NCI-H345 (cell line): ENCODE results near the gene TEX12.
"Not testable (repeated sequence)": the region's sequence is repeated elsewhere in the genome, so short reads cannot be mapped to it uniquely, and the experiment has no call there.

Experiments used
- DNase-seq: peaks from one replicate; lab custom pipeline; 2025; lab: John Stamatoyannopoulos, UW

Gene TEX12

DNA sequence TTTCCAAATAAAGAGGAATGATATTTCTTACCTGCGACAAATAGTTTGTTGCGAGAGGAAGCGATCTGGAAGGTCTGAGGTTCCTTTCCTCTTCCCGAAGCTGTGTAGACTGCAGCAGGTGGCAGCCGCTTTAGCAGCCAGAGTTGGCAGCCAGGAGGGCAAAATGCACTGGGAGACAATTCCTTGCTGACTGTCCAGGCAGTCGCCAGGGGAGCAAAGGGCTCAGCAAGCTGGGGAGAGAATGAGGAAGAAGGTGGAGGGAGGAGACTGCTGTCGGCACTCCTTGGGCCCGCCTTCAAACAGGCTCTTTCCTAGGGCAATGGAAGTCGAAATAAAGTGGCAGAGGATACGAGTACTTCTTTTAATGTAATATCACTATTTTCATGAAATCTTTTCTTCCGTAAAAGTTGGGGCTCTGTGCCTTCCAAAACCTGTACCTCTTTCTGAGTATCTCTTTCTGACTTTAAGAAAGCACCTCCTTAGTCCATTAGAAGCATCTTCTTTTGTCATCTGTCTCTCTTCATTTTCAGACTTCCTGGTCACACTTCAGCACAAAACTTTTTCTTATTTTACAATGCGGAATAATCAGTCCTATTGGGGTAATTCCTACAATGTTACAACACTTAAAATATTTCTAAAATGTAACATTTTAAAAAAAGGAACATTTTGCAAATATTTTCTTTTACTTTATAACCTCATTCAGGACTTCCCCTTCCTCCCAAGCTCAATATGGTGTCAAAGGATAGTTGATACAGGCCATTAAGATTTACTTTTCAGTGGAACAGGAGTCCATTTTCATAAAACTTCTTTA, 3.1 kb upstream of the TEX12 start, which contains the start of gene IL18:
Gene IL18 (minus strand): TSS at position 220 of the 811 bp plus-strand sequence. CDS start 9,041 bp downstream, outside the sequence.
- no peak for DNase-seq

DNA sequence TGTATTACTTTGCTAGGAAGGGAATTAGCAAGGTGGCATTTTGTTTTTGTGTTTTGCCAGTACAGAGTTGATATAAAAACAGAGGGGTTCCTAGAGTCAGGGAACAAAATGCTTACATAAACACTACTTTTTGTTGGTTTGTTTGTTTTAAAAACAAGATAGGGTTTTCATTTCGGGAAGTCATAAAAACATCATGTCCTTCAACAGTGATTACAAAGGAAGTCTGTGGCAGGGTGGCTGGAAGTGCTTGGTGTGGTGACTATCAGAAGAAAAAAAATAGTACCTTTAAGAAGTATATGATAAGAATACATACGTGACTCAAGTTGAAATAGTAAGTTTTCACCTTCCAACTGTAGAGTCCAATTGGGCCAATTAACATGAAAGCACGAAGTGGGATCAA, 2.1 kb upstream of the TEX12 start:
- DNase-seq = no peak

DNA sequence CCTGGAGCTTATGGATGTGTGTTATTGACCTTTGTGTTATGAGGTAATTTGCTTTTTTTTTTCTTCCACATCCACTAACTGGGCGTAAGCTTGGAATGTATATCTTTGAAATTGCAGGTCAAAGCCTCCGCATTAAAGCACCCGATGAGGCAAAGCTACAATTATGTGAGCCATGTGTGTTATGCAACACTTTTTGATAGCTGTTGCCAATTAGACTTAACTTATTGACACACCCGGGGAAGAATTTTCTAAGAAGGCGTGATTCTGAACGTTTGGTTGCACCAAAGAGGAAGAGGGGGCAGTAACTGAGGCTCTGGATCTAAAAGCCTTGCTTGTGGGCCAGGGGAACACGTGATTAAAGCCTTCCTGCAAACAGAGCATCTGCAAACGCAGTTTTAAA, 610 bp upstream of the TEX12 start:
- no peak for DNase-seq

DNA sequence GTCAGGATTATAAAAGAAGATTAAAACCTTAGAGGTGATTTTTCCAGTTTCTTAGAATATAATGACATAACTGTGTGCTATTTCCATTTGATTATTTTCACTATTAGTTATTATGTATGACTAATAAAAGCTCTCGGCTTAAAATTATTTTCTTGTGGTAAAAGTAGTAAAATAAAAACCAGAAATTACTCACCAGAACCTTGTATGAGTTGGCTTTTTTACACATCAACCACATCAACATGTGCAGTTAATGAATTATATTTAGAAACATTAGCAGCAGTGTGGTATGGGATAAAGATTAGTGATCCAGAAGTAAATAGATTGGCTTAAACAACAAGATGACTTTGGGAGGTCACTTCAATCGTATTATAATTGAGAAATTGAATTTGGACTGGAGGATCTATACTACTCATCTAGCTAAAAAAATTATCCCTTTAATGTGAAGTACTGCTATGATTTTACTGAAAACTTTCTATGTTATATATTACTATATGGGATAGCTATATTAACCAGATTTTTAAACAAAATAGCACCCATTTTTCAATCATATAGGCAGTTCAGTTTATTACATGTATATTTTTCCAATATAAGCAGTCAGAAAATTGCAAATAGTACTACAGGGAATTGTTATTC, 5.3 kb downstream of the TEX12 start:
- no peak for DNase-seq

DNA sequence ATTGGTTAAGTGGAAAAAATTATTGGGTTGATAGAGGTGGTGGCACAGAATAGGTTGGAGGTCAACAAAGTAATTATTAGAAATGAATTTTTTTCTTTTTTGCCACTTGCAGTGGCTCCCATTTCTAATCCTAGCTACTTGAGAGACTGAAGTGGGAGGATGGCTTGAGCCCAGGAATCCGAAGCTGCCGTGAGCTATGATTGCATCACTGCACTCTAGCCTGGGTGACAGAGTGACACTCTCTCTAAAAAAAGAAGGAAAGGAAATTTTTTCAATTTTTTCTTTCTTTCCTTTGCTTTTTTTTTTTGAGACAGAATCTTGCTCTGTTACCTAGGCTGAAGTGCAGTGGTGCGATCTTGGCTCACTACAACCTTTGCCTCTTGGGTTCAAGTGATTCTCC, 6.0 kb downstream of the TEX12 start:
- no peak for DNase-seq

DNA sequence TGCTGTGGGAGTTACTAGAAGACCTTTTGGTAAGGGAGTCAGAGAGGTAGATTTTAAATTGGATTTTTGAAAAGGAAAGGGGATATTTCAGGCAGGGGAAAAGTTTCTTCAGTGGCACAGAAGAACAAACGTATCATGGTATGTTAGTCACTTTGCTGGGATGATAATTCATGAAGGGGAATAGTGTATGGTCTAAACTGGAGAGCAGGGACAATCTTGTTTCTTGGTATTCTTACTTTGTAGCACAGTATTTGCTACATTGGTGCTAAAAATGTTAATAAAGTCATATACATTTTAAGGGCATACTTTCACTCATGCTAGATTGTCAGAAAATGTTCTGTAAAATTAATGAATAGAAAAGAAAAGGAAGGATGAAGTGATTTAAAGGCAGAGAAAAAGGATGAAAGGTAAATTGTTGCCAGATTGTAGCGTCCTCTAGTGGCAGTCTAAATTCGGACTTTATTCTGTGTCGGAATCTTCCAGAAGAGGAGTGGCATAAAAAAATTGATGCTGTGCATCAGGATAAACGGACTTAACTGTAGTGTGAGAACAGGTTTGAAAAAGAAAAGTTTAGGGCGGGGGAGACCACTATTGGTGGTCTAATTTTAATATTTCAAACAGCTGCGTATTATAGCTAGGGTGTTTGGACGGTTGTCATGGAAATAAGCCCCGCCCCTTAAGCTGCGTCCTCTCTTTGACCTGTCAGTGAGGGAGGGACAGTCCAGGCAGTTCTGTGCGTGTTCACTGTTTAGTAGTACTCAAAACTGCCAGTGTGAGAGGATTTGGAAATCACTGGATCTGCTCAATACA, 7.8 kb downstream of the TEX12 start, which contains the start of gene BCO2:
Gene BCO2 (plus strand): TSS at position 724 of the 810 bp plus-strand sequence. CDS start 90 bp downstream, outside the sequence.
- DNase-seq = peak; percentile 25

DNA sequence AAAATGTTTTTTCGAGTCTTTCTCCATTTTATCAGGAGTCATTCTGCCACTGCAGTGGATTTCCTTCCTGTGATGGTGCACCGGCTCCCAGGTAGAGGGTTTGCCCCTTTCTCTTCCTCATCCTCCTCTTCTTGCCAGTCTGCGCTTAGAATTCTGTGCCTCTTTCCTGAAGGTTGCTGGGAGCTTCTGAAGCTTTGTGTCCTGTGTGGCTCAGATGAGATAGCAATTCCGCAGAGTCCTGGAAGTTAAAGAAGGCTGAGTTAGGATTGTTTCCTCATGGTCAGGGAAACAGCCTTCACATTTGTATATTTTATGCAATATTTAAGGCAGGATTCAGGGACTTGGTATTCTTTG, 8.4 kb downstream of the TEX12 start:
- no peak for DNase-seq

DNA sequence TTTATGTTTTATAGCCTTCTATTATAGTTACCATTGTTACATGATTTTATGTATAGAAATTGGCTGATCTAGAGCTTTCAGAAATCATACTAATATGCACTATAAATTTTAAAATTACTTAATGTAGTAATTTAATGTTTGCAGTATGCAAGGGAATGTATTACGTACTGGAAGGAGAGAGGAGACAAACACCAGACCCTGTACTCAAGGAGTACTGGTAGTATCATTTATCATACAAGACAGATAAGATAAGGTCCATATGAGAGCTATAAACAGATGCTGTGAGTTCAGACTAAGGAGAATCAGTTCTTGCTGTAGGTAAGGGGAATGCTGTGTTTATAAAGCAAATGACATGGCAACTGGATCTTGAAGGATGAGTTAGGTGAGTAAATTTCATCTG, 8.9 kb downstream of the TEX12 start:
- DNase-seq = no peak

DNA sequence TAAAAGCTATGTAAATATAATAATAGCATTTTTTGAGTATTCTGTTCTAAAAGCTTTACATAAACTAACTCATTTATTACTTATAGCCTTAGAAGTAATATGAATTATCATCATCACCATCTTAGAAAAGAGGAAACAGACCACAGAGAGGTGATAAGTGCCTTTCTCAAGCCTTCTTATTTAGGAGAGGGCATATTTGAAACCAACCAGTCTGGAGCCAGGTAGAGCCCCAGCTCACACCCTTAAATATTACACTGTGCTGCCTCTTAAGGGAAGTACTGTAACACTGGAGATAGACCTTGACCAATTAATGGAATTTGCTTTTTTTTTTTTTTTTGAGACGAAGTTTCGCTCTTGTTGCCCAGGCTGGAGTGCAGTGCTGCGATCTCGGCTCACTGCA, 10.4 kb downstream of the TEX12 start:
- no peak for DNase-seq

DNA sequence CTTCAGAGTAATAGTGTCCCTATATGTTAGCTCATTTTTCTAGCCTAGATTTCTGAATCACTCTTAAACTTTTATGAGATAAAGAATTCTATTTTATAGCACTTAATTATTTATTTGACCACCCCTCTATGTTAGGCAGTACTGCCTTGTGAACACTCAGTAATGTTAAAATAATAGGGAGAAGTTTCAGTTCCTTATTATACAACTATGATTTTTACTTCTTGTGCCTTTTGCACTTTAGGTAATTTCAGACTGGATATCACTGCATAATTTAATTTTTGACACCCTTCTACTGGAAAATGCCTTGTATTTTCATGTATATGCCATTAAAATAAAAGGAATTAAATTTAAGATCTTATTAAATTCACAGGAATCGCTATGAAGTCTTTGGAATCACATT, 11.3 kb downstream of the TEX12 start:
- DNase-seq = no peak

DNA sequence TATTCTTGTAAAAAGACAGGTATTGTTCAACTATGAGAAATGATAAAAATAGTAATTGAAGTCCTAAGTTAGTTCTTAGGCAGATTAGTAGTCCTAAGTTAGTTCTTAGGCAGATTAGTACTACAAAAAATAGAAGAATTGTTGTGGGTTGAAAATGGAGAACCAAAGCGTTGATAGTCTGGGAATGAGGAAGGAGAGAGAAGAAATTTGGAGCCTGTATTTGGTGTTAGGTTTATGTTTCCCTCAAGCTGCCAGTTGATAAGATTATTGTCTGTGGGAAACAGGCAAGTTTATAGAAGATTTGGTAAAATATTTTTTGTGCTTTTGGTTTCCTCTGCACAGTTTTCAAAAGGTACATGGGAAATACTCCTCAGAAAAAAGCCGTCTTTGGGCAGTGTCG, 11.8 kb downstream of the TEX12 start:
- no peak for DNase-seq

DNA sequence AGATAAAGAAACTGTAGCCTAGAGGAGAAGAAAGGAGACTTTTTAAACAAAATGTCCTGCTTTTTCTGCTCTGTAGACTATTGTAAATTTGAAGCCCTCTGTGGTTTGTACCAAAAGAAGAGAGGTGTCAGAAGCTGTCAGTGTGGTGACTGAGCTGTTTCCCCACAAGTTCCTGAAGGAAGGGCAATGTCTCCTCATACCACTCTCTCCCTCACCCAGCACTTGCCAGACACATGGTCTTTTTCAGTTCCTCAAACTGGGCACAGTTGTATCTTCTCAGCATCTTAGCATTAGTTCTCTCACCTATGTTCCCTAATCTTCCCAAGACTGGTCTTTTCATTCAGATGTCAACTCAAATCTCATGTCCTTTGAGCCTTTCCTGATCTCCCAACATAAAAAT, 12.4 kb downstream of the TEX12 start:
- DNase-seq = no peak

DNA sequence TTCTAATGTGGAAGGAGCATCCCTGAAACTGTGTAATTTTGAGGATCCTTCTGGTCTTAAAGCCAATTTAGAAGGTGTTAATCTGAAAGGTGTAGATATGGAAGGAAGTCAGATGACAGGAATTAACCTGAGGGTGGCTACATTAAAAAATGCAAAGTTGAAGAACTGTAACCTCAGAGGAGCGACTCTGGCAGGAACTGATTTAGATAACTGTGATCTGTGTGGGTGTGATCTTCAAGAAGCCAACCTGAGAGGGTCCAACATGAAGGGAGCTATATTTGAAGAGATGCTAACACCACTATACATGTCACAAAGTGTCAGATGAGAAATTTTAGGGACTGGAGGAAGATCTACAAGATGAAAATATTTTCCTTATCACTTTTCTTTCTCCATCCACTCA, 15.7 kb downstream of the TEX12 start:
- DNase-seq = no peak

DNA sequence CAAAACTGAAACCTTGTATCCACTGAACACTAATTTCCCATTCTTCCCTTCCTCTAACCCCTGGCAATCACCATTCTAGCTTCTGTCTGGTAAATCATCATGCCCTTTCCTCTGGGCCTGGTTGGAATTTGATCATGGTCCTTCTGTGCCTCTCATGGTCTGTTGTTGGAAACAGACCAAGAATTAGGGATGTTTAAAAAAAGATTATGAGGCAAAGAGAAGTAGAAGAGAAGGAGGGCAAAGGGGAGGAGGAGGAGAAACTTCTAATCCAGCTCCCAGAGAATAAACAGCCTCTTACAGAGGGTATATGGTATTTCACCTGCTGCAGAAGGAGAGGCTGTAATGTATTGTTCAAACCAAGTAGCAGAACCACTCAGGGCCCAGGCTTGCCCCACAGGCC, 18.7 kb downstream of the TEX12 start:
- DNase-seq = no peak

DNA sequence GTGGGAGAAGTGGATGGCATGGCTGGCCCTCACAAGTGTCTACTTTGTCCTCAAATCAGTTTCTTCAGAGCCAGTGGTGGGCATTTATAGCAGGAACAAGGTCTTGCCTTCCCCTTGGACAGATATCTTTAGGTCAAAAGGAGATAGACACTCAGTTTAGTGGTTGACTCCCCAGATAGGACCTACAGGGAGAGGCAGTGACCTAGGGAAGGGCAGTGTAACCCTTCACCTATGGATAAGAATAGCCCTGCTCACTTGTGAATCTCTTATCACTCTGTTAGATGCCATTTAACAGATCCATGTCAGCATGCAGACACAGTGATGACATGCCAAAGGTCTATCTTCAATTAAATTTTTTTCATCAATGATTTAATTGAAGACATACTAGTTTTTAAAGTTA, 19.1 kb downstream of the TEX12 start:
- no peak for DNase-seq

DNA sequence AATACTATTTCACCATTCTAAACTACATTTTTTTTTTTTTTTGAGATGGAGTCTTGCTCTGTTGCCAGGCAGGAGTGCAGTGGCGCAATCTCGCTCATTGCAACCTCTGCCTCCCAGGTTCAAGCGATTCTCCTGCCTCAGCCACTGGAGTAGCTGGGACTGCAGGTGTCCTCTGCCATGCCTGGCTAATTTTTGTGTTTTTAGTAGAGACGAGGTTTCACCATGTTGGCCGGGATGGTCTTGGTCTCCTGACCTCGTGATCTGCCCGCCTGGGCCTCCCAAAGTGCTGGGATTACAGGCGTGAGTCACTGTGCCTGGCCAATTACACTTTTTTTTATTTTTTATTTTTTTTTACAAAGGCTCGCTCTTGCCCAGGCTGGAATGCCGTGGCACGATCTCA, 27.9 kb downstream of the TEX12 start:
- not testable (repeated sequence) for DNase-seq

DNA sequence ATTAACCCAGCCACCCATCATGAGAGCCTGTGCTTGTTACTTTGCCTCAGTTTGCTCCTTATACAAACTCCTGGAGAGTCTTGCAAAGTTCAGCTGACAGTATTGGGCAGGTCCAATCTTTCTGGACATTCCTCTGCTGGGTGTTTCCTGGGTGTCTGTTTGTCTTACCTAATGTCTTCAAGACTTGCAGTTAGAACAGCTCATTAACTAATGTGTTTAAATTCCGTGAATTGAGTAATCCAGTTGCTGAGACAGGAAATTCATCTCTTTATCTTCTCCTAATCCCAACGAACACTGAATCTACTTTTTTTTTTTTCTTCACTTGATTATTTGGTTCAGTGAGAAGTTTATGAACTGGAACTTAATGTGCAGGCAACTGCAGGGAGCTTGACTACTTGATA, 28.8 kb downstream of the TEX12 start:
- no peak for DNase-seq

DNA sequence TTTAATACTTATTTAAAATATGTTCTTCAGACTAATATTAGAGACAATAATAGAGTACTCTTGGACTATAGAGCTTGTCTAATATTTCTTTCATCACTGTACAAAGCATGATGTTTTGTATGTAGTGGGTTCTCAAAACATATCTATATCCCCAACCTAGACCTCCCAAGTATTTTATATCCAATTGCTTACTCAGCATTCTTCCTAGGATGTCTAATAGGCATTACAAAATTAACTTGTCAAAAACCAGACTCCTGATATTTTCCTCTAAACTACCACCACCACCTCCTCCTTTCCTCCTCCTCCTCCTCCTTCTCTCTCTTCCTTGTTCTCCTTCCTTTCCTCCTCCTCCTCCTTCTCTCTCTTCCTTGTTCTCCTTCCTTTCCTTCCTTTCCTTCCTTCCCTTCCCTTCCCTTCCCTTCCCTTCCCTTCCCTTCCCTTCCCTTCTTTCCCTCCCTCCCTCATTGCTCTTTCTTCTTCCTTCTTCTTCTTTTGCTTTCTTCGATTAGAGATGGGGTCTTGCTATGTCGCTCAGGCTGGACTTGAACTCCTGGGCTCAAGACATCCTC, 29.4 kb downstream of the TEX12 start:
- no peak for DNase-seq

DNA sequence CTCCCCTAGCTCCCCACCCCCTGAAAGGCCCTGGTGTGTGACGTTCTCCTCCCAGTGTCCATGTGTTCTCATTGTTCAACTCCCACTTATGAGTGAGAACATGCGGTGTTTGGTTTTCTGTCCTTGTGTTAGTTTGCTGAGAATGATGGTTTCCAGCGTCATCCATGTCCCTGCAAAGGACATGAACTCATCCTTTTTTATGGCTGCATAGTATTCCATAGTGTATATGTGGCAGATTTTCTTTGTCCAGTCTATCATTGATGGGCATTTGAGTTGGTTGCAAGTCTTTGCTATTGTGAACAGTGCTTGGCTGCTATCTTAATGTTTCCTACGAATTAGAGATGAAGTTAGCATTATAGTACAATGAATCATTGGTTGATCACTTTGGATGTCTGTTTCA, 31.9 kb downstream of the TEX12 start:
- DNase-seq = not testable (repeated sequence)

DNA sequence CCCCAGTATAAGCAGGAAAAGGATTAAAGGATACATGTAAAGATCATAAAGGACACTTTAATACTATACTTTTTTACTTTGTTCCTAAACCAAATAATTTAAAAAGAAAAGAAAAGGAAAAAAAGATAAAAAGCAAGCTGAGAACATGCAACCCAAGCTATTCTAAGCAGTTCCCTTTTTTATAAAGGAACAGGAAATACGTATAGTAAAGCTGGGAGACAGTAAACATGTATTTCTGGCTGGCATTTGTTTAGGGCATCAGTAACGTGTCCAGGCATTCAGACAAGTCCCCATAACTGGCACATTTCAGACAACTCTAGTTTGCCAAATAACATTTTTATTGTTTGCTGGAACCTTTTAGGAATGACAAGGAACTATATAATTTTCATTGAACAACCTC, 33.1 kb downstream of the TEX12 start:
- no peak for DNase-seq

DNA sequence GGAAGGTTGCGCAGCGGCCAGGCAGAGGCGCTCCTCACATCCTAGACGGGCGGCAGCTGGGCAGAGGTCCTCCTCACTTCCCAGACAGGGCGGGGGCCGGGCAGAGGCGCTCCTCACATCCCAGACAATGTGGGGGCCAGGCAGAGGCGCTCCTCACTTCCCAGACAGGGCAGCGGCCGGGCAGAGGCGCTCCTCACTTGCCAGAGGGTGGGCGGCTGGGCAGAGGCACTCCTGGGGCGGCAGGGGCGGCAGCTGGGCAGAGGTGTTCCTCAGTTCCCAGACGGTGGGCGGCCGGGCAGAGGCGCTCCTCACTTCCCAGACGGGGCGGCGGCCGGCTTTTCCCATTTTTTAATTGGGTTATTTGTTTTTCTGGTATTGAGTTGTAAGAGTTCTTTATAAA, 38.9 kb downstream of the TEX12 start:
- DNase-seq = no peak

DNA sequence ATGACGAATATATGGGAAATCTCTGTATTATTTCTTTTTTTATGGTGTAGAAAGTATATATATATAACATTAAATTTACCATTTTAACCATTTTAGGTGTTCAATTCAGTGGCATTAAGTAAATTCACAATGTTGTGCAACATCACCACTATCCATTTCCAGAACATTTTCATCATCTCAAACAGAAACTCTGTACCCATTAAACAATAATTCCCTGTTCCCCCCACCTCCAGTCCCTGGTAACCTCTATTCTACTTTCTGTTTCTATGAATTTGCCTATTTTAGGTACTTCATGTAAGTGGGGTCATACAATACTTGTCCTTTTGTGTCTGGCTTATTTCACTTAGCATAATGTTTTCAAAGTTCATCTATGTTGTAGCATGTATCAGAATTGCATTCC, 43.7 kb downstream of the TEX12 start:
- DNase-seq = no peak

DNA sequence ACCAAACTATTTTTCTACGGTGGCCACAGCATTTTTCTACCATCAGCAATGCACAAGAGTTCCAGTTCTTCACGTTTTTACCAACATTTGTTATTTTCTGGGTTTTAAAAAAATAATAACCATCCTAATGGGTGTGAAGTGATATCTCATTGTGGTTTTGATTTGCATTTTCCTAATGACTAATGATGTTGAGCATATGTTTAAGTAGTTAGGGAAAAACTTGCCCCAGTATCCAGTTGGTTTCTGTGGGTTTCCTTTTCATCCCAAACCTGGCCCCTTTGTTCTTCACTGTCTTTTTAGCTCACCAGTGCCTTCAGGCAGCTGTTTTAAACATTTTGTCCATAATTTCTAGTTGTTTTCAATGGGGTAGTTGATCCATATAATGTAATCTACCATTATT, 44.4 kb downstream of the TEX12 start:
- no peak for DNase-seq
